NCI-H510A treated with DMSO at 0.1 percent for 48 hours (cell line): ENCODE results near the gene HTR3B.
"Not testable (repeated sequence)": the region's sequence is repeated elsewhere in the genome, so short reads cannot be mapped to it uniquely, and the experiment has no call there.

Source experiments
- DNase-seq: peaks from one replicate; lab custom pipeline; 2025; lab: John Stamatoyannopoulos, UW

The HTR3B gene

DNA sequence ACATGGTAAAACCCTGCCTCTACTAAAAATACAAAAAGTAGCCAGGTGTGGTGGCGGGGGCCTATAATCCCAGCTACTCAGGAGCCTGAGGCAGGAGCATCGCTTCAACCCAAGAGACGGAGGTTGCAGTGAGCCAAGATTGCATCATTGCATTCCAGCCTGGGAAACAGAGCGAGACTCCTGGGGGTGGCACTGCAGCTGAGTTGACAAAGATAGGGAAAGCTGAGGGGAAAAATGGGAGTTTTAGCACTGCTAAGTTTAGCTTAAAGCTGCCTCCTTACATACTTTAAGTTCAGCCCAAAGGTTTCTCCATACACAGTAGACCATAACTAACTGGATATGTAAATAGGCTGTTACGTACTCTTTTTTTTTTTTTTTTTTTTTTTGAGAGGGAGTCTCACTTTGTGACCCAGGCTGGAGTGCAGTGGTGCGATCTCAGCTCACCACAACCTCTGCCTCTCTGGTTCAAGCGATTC lies 20.2 kb upstream of the HTR3B start:
- DNase-seq: no peak

DNA sequence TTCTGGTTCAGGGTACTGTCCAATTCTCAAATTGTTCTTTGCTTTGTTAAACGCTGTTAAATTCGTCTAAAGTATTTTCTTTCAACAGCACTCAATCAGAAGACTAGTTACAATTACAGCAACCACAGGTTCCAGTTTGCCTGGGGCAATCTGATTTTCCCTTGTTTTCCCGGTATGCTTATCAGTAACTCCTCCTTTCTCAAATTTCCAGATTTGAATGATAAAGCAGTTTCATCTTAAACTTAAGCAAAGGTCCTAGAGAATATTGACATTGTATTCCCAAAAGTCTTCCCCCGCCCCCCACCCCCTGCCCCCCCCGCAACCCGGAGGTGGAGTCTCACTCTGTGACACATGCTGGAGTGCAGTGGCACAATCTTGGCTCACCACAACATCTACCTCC lies 18.7 kb upstream of the HTR3B start:
- DNase-seq: no peak

DNA sequence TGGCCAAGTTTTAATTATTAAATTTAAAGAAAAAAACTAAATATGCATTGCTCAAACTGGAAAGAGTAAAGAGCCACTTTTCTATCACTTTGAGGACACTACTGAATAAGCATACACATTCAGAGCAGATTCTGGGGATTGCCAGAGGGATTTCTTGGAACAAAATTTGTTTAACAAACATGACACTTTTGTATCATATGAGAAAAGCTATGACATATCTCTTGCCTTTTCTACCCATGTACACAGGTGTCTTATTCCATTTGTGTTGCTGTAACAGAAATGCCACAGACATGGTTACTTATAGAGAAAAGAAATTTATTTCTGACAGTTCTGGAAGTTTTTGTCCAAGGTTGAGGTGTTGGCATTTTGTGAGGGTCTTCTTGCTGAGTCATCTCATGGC lies 15.7 kb upstream of the HTR3B start:
- DNase-seq: no peak

DNA sequence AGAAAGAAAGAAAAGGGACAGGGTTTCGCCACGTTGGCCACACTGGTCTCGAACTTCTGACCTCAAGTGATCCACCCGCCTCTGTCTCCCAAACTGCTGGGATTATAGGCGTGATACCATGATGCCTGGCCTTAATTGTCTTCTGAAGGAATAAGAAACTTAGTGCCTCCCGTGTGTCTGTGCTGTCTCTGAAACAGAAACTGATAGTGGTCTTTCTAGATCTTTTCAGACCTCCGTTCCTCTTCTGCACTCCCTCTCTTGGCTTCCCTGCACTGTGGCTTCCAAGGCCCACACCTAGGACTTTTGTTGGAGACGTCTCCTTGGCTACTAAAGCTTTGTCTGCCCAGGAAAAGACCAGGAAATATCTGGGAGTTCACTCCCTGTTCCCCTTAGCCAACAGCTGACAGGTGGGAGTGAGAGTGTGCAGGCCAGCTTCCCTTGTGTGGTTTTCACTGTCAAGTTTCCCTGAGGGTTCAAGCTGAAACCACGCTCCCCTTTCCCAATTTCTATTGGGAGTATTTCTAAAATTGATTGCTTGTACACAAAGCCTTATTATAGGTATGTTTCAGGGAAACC lies 10.1 kb upstream of the HTR3B start:
- DNase-seq: no peak

DNA sequence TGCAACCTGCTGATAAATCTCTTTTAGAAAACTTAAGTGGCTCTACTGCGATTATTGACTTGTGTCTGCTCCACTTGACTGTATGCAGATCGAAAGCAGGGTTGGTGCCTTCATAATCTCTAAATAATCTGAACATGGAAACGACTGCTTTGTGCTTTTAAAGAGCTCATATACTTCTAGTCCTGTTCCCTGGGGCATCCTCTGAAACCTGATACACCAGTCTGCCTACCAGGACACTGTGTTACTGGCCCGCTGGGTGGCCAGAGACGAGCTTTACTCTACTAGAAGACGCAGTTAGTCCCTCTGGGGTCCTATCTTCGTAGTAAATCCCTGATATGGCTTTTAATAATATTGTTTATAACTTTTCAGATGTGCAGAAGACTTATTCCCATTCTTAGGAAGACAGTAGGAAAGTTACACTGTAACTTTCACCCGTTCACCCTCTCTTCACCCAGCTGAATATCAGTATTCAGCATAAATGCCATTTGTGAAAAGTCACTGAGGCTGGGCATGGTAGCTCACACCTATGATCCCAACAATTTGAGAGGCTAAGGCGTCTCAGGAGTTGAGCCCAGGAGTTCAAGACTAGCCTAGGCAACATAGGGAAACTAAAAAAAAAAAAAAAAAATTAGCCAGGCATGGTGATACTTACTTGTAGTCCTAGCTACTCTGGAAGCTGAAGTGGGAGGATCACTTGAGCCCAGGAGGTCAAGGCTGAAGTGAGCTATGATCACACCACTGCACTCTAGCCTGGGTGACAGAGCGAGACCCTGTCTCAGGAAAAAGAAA lies 9.0 kb upstream of the HTR3B start:
- DNase-seq: peak; percentile 51

DNA sequence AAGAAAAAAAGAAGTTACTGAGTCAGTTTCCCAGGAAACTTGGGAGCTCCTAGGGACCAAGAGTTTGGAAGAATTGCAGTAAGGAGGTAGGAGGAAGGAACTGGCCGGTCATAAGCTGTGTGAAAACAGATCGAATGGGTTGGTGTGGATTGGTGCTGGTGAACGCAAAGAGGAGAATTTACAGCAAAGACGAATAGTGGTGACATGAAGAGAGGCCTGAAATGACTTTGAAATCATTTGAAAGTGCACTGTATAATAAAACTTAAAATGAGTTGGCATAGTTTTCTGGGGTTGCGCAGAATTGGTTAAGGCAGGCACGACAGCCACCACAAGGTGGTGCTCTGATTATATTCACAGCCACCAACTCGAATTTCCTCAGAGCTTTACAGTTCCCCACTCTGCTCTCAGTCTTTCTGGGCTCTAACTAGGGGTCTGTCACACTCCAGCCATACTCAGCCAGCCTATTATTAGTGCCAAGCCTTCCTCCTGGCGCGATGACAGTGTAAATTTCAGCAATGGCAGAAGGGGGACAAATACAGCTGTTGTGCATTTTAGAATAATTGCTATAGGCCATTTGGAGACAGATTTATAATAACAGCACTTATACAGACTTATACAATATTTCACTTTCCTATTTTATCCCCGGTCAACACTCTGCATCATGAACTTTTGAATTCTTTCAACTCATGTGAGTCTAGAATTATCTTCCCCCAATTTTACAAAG lies 8.3 kb upstream of the HTR3B start:
- peak; percentile 42 for DNase-seq

DNA sequence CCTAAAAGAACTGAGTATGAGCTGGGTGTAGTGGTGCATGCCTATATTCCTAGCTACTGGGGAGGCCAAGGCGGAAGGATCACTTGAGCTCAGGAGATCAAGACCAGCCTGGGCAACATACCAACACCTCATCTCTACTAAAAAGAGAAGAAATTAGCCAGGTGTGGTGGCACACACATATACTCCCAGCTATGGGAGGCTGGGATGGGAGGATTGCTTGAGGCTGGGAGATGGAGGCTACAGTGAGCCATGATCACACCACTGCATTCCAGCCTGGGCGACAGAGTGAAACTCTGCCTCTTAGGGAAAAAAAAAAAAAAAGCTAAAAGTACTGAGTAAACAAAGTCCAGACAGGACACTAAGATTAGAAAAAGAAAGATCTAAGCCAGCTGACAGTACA lies 3.5 kb upstream of the HTR3B start:
- DNase-seq: no peak

DNA sequence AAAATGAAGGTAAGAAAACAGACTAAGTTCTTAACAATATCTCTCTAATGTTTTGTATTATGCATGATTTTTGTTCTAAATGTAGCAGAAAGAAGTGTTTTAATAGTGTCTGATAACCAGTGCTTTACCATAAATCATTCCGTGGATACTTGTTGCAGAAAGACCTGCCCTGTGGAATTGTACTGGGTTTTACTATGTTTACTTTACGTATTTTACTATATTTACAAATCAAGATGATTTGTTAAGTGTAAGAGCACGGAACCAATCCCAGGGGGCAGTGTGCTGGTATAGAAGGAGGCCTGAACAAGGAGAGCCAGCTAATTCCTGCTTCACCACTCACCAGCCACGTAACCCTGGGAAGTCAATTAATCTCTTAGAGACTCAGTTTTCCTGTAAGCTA lies 1.4 kb downstream of the HTR3B start:
- peak; percentile 49 for DNase-seq

DNA sequence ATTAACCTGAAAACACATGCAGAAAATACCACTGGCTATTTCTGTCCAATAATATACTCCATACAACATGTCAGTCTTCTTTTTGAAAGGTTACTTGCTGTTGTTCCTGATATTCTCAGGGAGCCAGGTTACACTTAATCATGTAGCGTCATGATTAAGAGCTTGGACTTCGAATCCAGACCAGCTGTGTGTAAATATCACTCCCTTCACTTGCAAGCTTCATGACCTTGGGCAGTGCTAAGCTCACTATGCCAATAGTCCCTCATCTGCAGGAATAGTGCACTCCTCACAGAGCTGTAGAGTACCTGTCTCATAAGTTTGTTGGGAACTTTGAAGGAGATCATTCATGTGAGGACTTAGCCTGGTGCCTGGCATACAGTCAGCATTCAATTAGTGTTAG lies 1.9 kb downstream of the HTR3B start:
- no peak for DNase-seq

DNA sequence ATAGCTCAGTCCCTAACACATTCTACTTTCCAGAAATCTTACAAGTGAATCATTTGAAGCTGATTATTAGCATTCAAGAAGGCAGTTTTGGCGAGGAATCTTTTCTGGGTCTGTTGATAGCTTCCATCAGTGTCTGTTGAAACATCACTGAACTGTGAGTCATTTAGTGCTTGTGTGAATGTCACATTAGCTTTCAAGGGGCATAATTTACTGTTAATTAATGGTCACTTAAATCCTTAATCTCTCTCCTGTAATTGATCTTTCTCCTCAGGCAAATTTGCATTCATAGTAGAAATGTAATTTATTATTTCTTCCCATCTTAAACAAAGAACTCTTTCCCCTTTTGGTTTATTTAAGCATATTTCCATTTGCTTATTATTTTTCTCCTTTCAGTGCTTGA lies 2.6 kb downstream of the HTR3B start:
- DNase-seq: no peak

DNA sequence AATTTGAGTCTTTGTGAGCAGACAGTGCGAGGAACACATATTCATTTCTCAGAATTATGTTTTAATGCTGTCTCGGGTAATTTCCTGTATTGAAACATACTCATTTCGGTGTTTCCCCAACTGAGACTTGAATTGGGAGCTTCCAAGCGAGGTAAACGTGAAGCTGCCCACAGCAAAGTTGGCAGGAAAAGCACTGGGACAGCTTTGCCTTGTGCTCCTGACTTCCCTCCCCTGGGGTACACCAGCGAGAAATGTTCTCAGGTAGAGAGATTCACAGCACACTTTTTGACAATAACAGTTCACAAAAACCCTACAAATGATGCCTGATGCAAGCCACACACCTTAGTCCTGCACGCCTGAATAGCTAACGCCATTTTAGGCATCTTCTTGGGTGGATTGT lies 3.1 kb downstream of the HTR3B start:
- DNase-seq: no peak

DNA sequence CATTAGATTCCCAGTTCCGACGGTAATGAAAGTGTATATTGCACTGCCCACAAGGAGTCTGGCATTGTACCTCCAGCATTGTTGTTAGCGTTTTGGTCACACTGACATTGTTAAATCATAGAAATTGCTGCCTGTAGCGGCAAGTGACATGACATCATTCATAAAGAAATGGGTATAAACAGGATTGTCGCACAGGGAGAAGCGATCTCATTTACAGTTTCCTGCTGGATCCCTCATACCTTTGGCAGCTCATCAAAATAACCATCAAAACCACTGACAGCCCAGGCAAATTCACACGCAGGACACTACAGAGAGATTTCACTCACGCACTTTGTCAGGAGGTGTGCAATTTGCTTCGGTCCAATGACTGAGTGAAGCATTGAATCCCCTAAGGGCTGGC lies 3.5 kb downstream of the HTR3B start:
- no peak for DNase-seq

DNA sequence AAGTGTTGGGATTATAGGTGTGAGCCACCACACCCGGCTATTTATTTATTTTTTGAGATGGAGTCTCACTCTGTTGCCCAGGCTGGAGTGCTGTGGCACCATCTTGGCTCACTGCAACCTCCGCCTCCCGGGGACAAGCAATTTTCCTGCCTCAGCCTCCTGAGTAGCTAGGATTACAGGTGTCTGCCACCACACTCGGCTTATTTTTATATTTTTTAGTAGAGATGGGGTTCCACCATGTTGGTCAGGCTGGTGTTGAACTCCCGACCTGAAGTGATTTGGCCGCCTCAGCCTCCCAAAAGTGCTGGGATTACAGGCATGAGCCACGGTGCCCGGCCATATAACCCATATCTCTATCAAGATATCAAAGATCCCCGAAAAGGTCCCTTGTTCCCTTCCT lies 6.9 kb downstream of the HTR3B start:
- DNase-seq: not testable (repeated sequence)

DNA sequence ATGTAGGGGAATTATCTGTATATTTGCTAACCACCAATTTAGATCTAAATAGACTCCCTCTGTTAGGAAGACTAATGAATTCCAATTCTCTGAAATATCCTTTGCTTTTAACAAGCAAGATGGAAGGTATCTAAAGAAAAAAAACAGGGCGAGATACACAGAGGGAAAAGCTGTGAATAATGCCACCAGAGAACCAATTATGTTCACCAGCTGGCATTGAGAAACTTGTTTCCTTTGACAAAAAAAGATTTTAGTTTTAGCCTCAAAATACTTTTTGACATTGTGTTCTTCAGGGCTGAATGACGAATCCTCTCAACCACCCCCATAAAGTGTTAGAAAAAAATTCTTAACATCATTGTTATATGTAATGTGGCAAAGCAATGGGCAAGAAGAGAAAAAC lies 19.0 kb downstream of the HTR3B start:
- no peak for DNase-seq

DNA sequence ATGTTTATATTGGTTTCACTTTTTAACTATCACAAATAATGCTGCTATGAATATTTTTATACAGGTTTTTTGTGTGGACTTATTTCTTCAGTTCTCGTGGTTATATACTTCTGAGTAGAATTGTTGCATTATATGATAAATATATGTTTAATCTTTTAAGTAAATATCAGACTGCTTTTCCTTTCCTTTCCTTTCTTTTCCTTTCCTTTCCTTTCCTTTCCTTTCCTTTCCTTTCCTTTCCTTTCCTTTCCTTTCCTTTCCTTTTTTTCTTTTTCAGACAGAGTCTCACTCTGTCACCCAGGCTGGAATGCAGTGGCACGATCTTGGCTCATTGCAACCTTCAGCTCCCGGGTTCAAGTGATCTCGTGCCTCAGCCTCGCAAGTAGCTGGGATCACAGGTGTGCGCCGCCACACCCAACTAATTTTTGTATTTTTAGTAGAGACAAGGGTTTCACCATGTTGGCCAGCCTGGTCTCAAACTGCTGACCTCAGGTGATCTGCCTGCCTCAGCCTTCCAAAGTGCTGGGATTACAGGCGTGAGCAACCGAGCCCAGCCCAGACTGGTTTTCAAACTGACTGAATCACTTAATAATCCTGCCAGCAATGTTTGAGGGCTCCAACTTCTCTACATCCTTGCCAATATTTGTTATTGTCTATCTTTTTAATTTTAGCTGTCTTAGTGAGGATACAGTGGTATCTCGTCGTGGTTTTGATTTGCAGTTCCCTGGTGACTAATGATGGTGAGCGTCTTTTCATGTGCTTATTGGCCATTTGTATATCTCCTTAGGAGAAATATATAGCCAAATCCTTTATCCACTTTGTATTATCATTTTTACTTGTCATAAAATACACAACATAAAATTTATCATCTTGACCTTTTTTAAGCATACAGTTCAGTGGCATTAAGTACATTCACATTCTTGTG lies 21.9 kb downstream of the HTR3B start:
- DNase-seq: no peak

DNA sequence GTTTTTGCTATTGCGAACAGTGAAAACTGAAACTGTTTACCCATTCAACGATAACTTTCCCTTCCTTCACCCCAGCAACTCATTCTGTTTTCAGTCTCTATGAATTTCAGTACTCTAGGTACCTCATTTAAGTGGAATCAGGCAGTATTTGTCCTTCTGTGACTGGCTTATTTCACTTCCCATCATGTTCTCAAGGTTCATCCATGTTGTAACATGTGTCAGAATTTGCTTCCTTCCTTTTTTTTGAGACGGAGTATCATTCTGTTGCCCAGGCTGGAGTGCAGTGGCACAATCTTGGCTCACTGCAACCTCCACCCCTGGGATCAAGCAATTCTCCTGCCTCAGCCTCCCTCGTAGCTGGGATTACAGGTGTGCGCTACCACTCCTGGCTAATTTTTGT lies 23.7 kb downstream of the HTR3B start:
- no peak for DNase-seq

DNA sequence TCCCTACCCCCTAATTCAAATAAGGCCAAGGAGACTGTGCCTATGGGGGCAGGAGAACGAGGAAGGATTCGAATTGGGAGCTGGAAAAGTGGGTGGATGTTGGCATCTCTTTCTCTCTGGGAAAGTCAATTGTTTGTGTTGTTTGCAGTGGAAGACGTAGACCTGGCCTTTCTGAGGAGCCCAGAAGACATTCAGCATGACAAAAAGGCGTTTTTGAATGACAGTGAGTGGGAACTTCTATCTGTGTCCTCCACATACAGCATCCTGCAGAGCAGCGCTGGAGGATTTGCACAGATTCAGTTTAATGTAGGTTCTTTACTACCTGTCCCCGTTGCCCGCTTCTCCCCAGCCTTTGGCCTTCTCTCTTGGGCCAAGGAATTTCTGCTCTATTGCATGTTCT lies 28.2 kb downstream of the HTR3B start:
- no peak for DNase-seq

DNA sequence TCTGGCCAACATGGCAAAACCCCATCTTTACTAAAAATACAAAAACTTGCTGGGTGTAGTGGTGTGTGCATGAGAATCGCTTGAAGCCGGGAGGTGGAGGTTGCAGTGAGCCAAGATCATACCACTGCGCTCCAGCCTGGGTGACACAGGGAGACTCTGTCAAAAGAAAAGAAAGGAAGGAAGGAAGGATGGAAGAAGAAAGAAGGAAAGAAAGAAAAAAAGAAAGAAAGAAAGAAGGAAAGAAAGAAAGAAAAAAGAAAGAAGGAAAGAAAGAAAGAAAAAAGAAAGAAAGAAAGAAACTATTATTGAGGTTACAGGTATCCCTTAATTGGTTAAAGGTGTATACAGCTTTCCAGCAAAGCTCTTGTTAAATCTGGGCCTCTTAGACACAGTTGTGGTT lies 29.6 kb downstream of the HTR3B start:
- DNase-seq: not testable (repeated sequence)

DNA sequence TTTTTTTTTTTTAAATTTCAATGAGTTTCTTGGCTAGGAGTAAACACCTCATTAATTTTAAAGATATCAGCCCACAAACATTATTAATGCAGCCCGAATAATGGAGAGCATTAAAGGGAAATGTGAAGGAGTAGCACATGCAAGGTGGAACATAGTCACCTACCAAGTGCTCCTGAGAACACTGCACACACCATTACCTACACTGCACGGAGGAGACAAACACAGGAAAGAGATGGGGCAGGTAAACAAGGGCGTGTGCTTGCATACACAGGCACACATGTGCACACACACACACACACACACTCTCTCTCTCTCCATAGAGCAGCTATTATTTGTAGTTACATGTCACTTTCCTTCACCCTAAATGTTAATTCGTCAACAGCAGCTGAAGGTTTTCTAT lies 30.2 kb downstream of the HTR3B start:
- no peak for DNase-seq

DNA sequence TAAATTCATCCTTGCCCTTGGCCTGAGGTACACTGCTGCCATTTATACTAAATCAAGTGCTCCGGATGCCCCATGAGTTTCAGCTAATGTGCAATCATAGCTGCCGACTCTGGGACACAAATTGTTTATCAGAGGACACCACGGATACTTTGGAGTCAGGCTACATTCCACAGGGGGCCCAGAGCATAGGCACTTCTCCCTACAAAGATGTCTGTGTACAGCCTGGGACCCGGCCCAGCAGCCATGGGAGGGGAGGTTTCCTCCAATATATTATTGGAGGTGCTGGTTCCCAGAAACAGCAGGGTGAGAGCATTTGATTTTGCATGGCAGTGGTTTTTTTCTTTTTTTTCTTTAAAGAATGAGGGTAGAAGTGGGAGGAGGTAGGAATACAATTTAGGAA lies 31.3 kb downstream of the HTR3B start:
- no peak for DNase-seq

DNA sequence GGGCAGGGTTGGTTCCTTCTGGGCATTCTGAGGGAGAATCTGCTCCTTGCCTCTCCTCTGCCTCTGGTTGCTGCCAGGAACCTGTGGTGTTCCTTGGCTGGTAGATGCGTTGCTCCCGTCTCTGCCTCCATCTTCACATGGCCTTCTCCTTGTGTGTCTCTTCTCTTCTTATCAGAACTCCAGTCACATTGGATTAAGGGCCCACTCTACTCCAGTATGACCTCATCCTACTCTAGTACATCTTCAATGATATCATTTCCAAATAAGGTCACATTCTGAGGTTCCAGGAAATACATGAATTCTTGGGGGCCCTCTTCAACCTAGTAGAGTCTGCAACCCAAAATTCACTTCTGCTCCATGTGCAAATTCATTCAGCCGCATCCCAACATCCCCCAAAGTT lies 33.3 kb downstream of the HTR3B start:
- no peak for DNase-seq

DNA sequence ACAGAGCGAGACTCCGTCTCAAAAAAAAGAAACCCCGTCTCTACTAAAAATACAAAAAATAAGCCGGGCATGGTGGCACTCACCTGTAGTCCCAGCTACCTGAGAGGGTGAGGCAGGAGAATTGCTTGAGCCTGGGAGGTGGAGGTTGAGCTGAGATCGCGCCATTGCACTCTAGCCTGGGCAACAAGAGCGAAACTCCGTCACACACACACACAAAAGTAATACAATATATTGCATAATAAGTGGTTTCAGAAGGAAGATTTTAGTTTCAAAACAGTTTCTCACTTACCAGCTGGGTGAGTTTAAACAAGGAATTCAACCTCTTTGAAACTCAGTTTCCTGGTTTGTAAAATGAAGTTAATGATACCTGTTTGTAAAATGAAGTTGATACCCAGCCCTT lies 37.7 kb downstream of the HTR3B start:
- DNase-seq: no peak
